ENCODE measurements around the gene DTNBP1. TPM values are rescaled to one million over a fixed set of nuclear protein-coding genes. Genes with fewer than 3 reads are reported as not detected.

DTNBP1 gene
- total RNA-seq, 1 donor from 2014 or later: 20.8 TPM

DNA sequence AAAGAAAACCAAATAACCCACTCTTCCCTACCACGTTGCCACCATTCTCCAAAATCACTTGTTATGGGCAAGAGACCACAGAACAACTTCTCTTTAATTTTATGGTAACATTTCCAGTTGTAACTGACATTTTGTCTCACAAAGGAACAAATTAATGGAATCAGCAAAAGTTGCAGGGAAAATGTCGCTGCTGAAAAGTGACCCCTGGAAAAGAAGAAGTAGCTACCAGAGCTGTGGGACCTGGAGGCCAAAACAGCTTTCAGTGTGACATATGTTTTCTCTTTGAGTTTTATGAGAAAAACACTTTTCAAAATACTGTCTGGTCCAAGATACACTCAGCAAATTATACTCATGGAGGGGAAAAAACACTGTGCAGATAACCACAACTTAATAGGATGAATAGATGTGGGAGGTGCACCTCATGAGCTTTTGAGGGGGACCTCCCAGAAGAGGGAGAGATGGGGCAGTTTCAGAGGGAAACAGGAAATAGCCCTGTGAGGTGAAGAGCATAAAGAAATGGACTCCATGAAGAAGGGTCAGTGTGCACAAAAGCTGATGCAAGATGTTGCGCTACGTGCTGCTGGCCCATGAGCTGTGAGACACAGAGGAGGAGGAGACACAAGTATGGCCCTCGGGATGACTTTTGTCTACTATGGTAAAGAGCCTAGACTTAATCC, 87.3 kb downstream of the DTNBP1 start:
- DNase-seq (no peak), ATAC-seq (ENCODE audit: poor library complexity) (no peak)
- intact Hi-C loops (cut with DNase I): no loop called here

DNA sequence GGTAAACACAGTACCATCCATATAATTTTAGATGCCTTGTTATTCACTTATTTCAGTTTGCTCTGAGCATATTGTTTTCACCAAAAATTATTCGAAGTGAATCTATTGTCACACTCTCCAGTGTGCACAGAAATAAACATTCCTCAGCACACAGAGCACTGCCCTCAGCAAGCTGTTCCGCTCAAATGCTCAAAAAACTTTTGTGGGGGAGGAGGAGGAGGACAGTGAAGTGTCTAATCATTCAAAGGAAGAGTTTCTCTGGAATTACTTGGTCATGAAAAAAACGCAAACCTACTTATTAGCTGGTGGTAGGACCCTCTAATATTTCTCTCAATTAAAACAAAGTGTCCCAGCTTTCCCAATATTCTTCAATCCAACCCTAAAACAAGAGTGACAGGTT, 88.3 kb downstream of the DTNBP1 start:
- intact Hi-C loops (cut with DNase I): no loop called here
- DNase-seq (no peak), ATAC-seq (ENCODE audit: poor library complexity) (no peak)

DNA sequence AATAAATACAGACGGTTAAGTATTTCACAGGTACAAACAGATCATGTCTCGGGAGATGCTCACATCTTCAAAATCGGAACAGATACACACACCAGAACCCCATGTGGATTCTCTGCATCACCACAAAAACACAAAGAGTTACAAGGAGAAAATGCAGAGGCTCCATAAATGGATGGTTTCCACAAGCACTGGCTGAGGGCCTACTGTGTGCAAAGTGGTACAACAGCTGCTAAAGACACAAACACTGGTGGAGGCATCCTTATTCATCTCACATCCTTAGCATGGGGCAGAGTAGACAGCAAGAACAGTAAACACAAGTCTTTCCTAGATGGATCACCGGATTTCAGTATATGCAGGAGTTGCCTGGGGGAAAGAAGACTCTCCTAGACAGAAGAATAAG, 88.8 kb downstream of the DTNBP1 start:
- intact Hi-C loops (cut with DNase I): no loop called here
- ATAC-seq (ENCODE audit: poor library complexity) (no peak), DNase-seq (no peak)

DNA sequence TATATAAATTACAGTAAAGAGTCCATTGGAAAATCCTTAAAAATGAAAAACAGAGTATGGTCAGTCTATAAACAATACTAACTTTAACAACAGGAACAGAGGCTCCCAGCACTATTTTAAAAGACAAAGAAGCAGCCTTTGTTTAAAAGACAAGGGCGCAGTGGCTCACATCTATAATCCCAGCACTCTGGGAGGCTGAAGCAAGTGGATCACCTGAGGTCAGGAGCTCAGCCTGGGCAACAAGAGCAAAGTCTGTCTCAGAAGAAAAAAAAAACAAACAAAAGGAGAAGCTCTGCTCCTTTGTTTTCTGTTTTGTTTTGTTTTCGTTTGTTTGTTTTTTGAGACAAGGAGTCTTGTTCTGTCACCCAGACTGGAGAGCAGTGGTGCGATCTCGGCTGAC, 89.4 kb downstream of the DTNBP1 start:
- ATAC-seq (ENCODE audit: poor library complexity) (no peak), DNase-seq (no peak)
- intact Hi-C loops (cut with DNase I): no loop called here

DNA sequence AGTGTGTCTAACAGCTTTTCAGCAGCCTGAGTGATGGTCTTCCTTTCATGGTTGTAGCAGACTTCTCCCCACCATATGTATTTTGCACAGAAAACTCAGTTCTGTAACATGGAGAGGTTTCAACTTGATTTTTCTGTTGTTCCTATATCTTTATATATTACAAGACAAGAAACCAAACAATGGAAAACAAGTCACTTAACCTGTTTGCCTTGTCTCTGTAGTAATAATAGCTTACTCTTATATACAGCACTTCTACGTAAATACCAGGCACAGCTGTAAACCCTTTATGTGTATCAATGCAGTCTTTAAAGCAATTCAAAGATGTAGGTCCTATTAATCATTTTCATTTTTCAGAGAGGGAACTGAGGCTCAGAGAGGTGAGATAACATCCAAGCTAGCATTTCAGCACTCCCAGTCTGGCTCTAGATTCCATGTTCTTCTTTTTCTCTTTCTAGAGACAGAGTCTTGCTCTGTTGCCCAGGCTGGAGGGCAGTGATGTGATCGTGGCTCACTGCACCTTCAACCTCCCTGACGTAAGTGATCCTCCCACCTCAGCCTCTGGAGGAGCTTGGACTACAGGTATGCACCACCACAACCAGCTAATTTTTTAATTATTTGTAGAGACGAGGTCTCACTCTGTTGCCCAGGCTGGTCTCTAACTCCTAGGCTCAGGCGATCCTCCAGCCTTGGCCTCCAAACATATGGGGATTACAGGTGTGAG, 90.4 kb downstream of the DTNBP1 start:
- intact Hi-C loops (cut with DNase I): no loop called here
- ATAC-seq (ENCODE audit: poor library complexity) (no peak), DNase-seq (no peak)

DNA sequence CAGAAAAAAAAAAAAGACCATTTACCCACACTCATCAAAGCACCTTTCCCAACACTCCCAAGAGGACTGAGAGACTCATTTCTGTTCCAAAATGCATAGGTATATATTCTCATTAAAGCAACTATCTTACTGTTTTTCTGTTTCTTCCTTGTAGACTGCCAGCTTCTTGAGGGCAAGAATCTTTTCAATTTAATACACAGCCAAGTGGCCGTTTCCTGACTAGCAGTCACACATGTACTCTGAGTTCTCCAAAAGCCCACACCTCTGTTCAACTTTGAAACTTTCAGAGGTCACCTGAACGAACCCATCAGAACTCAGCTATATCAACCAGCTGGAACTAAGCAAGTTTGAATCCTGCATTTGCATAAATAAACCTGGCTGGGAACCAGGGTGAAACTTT, 92.7 kb downstream of the DTNBP1 start:
- ATAC-seq (ENCODE audit: poor library complexity) (no peak), DNase-seq (no peak)
- intact Hi-C loops (cut with DNase I): no loop called here

DNA sequence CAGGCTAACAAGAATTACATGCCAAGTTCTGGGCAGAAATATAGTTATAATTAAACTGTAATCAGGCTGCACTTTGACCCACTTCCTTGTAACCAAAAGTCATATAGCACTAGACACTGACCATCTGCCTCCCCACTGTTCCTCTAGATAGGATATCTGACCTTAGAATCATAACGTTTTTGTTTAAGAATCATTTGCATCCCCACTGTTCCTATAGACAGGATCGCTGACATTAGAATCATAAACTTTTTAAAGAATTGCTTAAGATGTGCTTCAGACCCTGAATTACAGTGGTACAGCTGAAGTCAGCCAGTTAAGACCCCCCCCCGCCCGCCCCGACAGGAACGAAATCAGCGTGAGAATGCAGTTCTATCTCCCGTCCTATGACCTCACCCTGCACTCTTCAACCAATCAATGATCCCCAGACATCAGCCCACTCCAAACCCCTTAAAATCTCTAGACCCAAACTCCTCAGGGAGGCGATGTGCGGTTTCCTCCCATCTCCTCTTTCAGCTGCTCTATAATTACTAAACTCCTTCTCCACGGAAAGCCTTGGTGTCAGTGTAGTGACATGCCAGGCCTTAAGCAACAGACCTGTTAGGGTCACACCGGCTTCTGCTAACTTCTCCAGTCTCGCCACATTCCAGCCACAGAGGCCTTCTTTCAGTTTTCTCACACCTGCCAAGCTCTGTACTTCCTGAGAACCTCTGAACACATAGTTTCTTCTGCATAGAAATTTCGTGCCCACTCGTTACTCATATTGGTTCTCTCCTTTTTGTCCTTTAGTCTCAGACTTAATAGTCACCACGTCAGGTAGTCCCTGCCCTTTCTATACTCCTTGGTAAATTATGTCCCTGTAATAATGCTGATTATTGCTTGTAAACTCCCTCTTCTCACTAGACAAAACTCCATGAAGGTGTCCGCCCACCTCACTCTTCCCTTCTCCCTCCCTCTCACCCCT, 93.5 kb downstream of the DTNBP1 start:
- ATAC-seq (ENCODE audit: poor library complexity) (peak; percentile 63), DNase-seq (no peak)
- intact Hi-C loops (cut with DNase I): no loop called here

DNA sequence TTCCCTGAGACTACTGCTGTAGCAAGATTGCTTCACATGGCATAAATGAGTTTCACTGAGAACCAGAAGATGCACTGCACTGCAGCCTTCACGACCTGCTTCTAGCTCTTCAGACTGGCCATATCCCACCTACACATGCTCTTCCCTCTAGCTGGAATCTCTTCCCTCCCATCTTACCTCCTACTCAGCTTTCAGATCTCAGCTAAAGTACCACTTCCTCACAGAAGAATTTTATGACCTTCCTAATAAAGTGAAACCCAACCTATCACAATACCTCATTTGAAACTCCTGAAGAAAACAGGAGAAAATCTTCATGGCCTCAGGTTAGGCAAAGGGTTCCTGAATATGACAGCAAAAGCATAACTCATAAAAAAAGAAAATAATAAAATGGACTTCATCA, 99.9 kb downstream of the DTNBP1 start:
- no peak for DNase-seq
- intact Hi-C loops (cut with DNase I): no loop called here
- ATAC-seq (ENCODE audit: poor library complexity): no peak

DNA sequence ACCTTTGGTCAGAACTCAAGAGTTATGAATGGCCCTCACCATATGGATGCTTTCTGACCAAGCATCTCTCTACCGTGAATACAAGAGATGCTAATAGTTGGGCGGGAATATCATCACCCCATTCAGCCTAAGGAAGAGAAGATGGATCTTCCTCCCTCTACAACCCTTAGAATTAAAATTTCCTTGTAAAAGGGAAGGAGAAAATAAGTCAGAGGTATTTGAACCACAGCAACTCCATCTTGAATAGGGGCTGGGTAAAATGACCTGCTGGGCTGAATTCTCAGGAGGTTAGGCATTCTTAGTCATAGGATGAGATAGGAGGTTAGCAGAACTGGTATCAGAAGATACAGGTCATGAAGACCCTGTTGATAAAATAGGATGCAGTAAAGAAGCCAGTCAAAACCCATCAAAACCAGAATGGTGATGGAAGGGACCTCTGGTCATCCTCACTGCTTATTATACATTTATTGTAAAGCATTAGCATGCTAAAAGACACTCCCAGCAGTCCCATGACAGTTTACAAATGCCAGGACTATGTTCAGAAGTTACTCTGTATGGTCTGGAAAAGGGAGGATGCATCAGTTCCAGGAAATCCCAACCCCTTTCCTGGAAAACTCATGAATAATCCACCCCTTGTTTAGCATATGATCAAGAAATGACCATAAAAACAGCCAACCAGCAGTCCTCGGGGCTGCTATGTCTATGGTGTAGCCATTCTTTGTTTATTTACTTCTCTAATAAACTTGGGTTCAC, 101.2 kb downstream of the DTNBP1 start:
- DNase-seq (no peak), ATAC-seq (ENCODE audit: poor library complexity) (no peak)
- intact Hi-C loops (cut with DNase I): no loop called here

DNA sequence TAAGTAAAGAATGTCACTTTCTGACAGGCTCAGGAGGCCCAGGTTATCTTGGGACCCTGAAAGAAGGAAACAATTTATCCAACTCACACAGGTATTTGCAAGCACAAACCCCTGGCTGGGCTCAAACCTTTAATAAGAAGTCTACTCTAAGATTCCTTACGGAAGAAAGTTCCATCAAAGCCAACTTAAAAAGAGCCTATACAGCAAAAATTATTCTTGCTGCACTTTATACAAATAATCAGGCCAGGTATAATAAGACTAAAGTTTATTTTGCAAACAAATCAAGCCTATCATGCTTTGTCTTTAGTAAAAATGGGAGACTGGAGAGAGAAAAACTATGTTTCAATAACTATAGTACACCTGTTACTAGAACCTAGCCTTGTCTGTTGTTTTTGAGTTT, 102.1 kb downstream of the DTNBP1 start:
- intact Hi-C loops (cut with DNase I): no loop called here
- DNase-seq (no peak), ATAC-seq (ENCODE audit: poor library complexity) (no peak)

DNA sequence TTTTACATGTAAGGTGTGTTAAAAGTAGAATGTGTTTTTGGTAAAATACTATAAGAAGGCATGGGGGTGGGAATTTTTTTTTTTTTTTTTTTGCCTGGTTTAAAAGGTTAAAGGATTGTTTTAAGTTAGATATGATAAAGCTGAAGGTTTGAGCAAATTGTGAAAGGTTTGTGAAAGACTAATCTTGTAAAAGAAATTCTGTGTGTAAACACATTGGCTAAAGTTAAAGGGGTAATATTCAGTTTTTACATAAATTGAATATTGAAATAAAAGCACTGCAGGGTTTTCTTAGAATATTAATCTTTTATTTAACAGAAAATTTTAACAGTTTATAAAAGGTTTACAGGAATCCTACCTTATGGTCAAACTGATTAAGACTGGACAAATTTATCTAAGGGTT, 105.7 kb downstream of the DTNBP1 start:
- intact Hi-C loops (cut with DNase I): no loop called here
- ATAC-seq (ENCODE audit: poor library complexity): no peak
- no peak for DNase-seq

DNA sequence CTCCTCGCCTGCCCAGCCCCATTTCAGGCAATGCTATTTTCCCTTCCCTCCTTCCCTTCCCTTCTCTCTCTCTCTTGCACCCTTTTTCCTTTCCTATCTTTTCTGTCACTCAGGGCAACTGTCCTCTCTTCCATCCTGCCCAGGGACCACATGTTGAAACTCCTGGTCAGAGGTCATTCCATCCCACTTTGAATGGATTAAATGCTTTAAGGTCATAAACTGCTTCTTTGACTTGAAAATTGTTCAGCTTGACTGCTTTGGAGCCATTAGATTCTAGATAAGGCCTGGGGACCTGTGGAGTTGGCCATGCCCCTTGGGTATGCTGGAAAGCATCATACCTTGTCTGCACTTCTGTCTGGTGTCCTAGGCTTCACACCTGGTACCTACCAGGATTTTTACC, 106.1 kb downstream of the DTNBP1 start:
- intact Hi-C loops (cut with DNase I): no loop called here
- ATAC-seq (ENCODE audit: poor library complexity) (no peak), DNase-seq (no peak)

DNA sequence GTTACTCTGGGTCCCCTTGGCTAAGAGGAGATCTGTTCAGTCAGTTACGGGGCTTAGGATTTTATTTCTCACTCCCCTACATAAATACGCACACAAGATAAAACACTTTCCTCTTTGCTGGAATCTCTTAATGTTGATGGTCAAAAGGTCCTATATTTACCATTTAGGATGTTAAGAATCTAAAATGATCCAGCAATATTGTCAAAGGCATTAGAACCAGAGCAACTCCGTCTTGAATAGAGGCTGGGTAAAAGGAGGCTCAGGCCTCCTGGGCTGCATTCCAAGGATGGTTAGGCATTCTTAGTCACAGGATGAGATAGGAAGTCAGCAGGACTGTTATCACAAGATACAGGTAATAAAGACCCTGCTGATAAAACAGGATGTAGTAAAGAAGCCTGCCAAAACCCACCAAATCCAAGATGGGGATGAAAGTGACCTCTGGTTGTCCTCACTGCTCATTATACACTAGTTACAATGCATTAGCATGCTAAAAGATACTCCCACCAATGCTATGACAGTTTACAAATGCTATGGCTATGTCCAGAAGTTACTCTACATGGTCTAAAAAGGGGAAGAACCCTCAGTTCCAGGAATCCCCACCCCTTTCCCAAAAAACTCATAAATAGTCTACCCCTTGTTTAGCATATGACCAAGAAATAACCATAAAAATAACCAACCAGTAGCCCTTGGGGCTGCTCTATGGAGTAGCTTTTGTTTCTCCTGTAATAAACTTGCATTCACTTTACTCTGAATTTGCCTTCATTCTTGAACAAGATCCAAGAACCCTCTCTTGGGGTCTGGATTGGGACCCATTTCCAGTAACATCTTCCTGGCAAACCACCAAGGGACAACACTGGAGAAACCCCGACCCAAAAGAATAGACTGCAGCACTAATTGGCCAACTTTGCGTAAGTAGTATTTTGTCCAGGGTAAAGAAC, 107.5 kb downstream of the DTNBP1 start:
- ATAC-seq (ENCODE audit: poor library complexity) (no peak), DNase-seq (no peak)
- intact Hi-C loops (cut with DNase I): no loop called here

DNA sequence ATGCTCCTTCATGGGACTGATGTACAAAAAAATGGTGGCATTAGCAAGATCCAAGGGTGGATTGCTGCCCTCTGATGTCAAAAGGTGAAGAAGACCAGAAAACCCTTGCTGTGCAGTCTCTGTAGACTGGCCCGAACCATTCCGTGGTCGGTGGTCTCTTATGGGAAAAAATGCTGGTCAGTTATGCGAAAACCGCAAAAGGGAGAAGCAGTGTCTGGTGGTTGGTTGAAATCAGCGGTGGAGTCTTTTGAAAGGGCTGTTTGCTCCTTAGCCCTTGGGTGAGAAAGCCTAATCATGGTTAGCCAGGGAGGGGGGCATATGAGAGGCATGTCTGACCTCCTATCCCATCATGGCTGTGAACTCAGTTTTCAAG, 108.1 kb downstream of the DTNBP1 start:
- ATAC-seq (ENCODE audit: poor library complexity): no peak
- no peak for DNase-seq
- intact Hi-C loops (cut with DNase I): no loop called here

DNA sequence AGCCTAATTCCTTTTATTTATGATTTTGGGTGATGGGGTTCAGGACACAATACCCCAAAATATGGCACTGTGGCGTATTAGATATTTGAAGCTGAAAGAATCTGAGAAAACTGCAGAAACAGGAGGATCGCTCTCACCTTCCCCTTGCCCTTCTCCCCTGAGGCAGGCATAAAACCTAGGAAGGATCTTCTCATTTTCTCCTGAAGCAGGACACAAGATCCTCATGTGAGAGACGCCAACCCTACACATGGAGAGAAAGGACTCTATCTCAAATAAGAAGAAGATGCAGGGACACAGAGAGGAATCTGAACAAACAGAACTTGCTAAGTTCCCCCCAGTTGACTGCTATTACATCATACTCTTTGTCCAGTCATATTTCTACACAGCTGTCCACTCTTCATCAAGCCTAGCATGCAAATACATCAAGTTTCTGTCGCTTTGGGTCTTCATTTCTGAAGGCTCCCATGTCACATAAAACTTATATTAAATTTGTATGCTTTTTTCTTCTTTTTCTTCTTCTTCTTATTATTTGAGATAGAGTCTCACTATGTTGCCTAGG, 109.0 kb downstream of the DTNBP1 start:
- DNase-seq (no peak), ATAC-seq (ENCODE audit: poor library complexity) (no peak)
- intact Hi-C loops (cut with DNase I): no loop called here

DNA sequence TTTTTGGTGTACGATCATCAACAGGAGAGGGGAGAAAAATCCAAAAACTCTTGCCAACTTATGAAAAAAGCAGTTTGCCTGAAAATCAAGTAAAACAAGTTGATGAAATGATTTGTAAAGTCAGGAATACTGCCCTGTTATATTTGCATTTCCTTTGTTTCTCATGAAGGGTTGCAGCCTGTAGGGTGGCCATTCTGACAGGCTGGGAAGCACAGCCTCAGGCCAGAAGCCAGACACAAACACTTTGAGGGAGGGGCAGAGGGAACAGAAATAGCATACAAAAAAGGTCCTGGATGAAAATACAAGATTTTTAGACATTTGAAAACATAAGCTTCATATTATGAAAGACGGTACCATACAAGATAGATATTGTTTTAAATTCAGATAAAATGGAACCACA, 109.8 kb downstream of the DTNBP1 start:
- ATAC-seq (ENCODE audit: poor library complexity) (no peak), DNase-seq (no peak)
- intact Hi-C loops (cut with DNase I): no loop called here

DNA sequence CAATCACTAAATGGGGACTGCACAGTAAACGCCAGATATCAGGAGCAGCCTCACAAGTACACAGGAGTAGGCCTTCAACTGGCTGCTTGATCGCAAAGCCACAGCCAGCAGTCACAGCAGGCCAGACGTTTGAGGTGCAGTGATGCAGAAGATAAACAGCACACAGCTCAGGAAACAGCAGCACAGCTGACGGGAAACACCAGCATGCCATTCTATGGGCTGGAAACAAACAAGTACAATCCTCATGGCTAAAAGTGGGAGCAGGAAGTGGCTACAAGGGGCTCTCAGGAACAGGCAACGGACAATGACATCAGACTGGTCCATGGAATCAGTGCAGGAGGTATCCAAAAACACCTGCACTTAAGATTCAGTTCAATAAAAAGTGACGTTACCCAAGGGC, 111.0 kb downstream of the DTNBP1 start:
- ATAC-seq (ENCODE audit: poor library complexity): peak; percentile 32
- intact Hi-C loops (cut with DNase I): no loop called here
- no peak for DNase-seq

DNA sequence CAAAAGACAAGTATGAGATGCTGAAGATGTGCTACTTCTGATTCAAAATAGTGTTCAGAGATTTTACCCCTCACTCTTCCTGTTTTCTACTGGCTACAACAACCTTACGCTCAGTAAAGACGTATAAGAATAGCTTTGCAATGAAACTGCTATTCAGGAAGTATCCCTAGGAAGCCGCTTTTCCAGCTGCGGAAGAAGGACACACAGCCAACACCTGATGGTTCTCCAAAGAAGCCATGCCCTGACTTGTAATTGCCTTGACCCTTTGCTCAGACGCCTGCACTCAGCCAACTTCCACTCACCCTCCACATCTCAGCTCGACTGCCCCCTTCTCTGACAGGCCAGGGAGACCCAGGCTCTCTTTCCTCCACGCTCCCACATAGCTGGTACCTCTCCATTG, 111.6 kb downstream of the DTNBP1 start:
- DNase-seq (no peak), ATAC-seq (ENCODE audit: poor library complexity) (no peak)
- intact Hi-C loops (cut with DNase I): no loop called here
